Activated CD4-positive, alpha-beta T cell treated with anti-CD3 and anti-CD28 coated beads, Interleukin-2, amount 50 U/mL, for 48 hours (primary cell): Measurements from ENCODE around the gene PDLIM3.
"Not testable (repeated sequence)": the region's sequence is repeated elsewhere in the genome, so short reads cannot be mapped to it uniquely, and the experiment has no call there.

Source experiments
- DNase-seq, 2 experiments: peaks; one replicate each; pipeline ENCODE4 v3.0.0-alpha.2; 2020

Gene PDLIM3

DNA sequence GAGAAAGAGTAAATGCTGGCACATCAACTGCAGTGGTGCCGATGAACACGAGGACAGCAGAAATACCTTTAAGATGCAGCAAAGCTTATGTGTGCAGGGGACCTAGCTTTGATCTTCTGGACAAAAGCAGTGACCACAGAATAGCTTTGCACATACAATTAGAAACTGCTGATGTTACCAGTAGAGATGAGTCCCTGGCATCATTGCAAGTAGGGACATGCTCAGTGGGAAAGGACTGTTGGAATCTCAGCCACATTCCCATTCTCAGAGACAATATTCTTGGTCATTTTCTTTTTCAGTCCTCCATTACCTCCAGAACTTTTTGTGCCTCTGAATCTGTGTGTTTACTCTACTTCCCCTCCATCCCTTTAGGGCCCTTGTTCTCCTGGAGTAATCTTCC lies 16.9 kb upstream of the PDLIM3 start:
- DNase-seq, result no peak

DNA sequence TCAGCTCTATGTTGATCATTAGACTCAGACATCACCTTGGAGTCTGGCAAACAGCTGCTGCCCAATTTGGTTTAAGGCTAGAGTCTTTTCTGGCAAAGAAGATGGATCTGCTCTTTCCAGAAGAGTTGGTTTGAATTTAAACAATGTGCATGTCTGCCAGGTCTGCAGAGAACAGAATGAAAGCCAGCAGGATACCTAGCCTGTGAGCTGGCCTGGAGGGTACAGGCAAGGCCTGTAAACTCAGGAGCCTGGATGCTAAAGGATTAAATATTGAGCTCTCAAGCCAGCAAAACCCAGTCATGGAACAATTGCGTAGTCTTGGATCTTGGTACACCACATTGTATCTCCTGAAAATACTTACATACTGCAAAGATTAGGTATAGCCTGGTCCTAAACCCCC lies 15.6 kb upstream of the PDLIM3 start:
- DNase-seq, result no peak

DNA sequence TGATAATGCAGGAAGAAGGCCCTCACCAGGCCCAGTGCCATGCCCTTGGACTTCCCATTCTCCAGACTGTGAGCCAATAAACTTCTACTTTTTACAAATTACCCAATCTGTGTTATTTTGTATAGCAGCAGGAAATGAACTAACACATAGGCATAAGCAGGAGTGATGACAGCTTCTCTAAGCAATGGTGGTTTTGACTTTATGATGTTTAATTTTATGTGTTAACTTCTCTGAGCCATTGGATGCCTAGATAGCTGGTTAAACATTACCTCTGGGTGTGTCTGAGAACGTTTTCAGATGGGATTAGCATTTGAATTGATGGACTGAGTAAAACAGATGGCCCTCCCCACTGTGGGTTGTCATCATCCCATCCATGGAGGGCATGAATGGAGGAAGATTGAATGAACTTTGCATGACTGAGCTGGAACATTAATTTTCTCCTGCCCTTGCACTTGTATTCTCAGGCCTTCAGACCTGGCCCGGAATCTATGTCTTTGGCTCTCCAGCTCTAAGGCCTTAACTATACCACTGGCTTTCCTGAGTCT lies 13.9 kb upstream of the PDLIM3 start:
- no peak for DNase-seq

GRCh38 chr4:185548587-185548986 lies 13.3 kb upstream of the PDLIM3 start:
- no peak for DNase-seq

DNA sequence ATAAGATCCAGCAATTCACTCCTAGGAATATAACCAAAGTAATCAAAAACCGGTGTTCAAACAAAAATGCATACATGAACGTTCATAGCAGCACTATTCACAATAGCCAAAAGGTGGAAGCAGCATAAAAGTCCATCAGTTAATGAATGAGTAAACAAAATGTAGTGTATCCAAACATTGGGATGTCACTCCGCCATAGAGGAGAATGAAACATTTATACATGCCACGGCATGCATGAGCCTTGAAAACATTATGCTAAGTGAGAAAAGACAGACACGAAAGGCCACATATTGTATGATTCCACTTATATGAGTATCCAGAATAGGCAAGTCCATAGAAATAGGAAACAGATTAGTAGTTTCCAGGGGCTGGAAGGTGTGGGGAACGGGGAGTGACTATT lies 11.0 kb upstream of the PDLIM3 start:
- no peak for DNase-seq

GRCh38 chr4:185542626-185543315 lies 7.5 kb upstream of the PDLIM3 start:
- no peak for DNase-seq

- no peak for DNase-seq
Measured at GRCh38 chr4:185541251-185541727, 6.0 kb upstream of the PDLIM3 start.

DNA sequence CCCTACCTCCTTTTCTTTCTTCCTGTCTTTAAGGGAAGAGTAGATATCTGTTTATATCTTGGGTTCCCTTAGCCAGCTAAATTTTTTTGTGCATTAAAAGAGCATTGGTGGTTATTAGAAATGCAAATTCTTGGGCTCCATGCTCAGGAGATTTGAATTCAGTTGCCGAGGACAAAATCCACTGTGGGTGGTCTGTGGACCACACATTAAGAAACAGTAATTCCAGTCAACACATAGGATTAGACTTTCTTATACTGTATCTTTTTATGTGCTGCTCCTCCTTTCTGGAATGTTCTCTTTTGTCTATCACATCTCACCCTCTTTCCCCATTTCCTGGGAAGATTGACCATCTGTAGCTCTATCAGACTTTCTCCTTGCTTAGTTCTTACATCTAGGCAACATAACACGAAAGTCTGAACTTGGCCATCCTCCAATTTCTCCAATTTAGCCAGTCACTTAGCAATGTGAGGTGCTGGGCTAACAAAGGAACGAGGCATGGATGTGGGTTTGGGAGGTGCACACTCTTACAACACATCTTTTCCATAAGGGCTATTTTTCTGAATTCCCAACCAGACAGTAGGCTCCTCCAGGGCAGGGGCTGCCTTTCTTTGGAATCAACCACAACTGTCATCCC lies 5.3 kb upstream of the PDLIM3 start:
- DNase-seq, result no peak

DNA sequence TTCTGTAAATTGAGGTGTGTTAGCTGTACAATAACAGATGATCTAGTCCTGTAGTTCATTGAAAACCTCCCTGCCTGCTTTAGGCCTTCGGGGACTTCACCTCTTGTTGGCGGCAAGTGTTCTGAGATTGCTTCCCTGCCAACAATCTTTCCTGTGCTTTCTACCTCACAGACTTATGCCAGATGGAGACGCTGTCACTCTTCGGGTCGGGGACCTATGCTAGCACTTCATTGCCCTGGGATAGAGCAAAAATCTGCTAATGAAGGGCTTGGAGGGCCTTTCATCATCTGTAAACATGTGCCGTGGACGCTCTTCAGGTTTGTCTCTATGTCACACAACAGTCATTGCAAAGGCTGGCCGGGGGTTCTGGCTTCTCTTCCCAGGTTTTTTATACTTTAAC lies 4.7 kb upstream of the PDLIM3 start:
- DNase-seq, result no peak

DNA sequence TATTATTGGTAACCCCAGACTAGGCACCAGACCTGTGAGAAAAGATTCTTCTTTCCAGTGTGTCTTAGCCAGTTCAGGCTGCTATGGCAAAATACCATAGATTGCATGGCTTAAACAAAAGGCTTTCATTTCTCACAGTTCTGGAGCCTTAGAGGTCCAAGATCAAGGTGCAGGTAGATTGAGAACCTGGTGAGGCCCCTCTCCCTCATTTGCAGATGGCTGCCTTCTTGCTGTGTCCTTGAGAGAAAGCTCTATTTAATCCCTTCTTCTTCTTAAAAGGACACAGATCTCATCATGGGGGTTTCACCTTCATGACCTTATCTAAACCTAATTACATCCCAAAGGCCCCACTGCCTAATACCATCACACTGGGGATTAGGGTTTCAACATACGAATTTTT lies 3.5 kb upstream of the PDLIM3 start:
- DNase-seq, result no peak

DNA sequence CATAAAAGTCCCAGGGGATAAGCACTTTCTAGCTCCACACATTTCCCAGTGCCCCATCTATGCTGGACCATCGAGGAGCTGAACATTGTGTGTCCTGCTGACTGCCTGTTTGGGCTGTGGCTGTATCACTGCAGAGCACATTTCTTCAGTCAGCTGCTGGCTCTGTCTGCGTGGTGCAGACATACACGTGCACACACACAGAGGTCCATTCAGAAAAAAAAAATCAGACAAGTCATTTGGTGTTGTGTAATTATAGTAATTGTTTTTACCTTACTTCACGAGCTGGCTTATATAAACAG lies 1.1 kb upstream of the PDLIM3 start:
- DNase-seq, result no peak

GRCh38 chr4:185535612-185536410 lies 504 bp upstream of the PDLIM3 start:
- DNase-seq, result no peak

DNA sequence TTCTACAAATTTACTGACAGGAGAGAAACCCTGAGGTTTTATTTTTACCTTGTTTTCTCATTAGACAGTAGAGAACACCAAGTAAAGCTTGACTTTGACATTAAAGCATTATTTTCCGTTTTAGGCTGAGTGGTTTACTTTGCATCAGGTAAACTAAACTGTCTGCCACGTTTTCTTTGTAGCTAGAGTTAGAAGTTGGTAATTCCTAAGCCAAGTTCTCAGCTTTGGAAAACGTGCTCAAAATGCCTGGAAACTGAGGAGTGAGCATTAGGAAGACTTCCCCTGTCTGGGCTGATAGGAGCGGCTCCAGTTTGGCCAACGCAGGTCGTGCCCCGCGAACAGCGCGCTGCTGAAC lies 819 bp downstream of the PDLIM3 start:
- no peak for DNase-seq

DNA sequence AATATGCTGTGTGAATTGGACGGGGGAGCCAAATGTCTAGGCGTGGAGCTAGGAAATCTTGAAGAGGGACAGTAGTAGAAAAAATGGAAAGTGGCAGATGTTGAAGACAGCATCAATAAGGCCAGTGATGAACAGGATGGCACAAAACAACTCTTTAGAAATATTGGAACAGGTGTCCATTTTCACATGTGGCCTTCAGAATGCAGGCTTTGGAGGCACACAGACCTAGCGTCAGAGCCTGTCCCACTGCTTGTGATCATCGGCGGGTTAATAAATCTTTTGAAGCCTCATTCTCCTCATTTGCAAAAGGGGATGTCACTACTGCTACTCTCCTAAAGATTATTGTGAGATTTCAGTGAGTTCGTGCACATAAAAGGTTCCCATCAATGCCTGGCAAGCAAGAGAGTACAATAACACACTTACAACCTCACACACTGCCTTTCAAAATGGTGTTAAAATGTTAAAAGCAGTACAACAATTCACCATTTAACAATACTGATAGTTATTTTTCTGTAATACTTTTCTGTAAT lies 2.4 kb downstream of the PDLIM3 start:
- DNase-seq, result no peak

- no peak for DNase-seq
Measured at GRCh38 chr4:185532293-185532692, 3.0 kb downstream of the PDLIM3 start.

GRCh38 chr4:185531654-185532053 lies 3.7 kb downstream of the PDLIM3 start:
- DNase-seq, result not testable (repeated sequence)

- DNase-seq, result no peak
Measured at GRCh38 chr4:185529413-185529812, 5.9 kb downstream of the PDLIM3 start.

- DNase-seq, result no peak
Measured at GRCh38 chr4:185524888-185525863, 10.1 kb downstream of the PDLIM3 start.

GRCh38 chr4:185523862-185524261 lies 11.4 kb downstream of the PDLIM3 start:
- DNase-seq, result no peak

GRCh38 chr4:185522451-185522850 lies 12.9 kb downstream of the PDLIM3 start:
- no peak for DNase-seq

GRCh38 chr4:185520119-185520518 lies 15.2 kb downstream of the PDLIM3 start:
- no peak for DNase-seq

GRCh38 chr4:185518494-185518893 lies 16.8 kb downstream of the PDLIM3 start:
- no peak for DNase-seq
